WTC11 (cell line): ENCODE data around the gene TUBGCP6. TPM values are rescaled to one million over a fixed set of nuclear protein-coding genes. Genes with fewer than 3 reads are reported as not detected.

Experiments
- ATAC-seq: fragments of 200-7000 bp; cut with Tn5 transposase; 2 replicates; pipeline ENCODE4 v1.10.0; 2021; ENCODE audit warnings: mild to moderate bottlenecking, moderate library complexity
- CTCF ChIA-PET: fragments of 300-600 bp; sonication (Branson Sonifier 250); formaldehyde crosslinking; loops from one replicate; lab custom pipeline; 2021; ENCODE audit warnings: antibody characterized with exemption; lab: Charles Lee
- POLR2A ChIA-PET: fragments of 350-600 bp; sonication (Branson Sonifier 250); formaldehyde crosslinking; loops from one replicate; lab custom pipeline; 2021; ENCODE audit warnings: antibody characterized with exemption; lab: Charles Lee
- DNase-seq: peaks from one replicate; pipeline ENCODE4 v3.0.0; 2021; ENCODE audit warnings: low spot score
- H3K27ac Mint-ChIP-seq: 2 replicates; pipeline ENCODE4 v1.8.0; 2021; ENCODE audit warnings: mixed read lengths
- H3K27me3 Mint-ChIP-seq: 2 replicates; pipeline ENCODE4 v1.8.0; 2021; ENCODE audit warnings: low read depth, mild to moderate bottlenecking, moderate library complexity, mixed read lengths
- H3K36me3 Mint-ChIP-seq: 2 replicates; pipeline ENCODE4 v1.8.0; 2021; ENCODE audit warnings: mixed read lengths
- H3K4me1 Mint-ChIP-seq: 2 replicates; pipeline ENCODE4 v1.8.0; 2022; ENCODE audit warnings: mixed read lengths
- H3K4me3 Mint-ChIP-seq: 2 replicates; pipeline ENCODE4 v1.8.0; 2021; ENCODE audit warnings: mild to moderate bottlenecking, moderate library complexity, mixed read lengths
- H3K9me3 Mint-ChIP-seq: 2 replicates; pipeline ENCODE4 v1.8.0; 2021; ENCODE audit warnings: mixed read lengths
- E2F5 ChIP-seq: sonication (generic); formaldehyde crosslinking; IDR thresholded peaks from 2 replicates; pipeline ENCODE4 v1.8.1; 2022; ENCODE audit warnings: mild to moderate bottlenecking, moderate library complexity, missing genetic modification reagents
- FOXP4 ChIP-seq: sonication (generic); formaldehyde crosslinking; IDR thresholded peaks from 2 replicates; pipeline ENCODE4 v1.8.0; 2022; ENCODE audit warnings: mild to moderate bottlenecking, missing genetic modification reagents
- HMGXB4 ChIP-seq: sonication (generic); formaldehyde crosslinking; IDR thresholded peaks from 2 replicates; pipeline ENCODE4 v1.8.1; 2023; ENCODE audit warnings: mild to moderate bottlenecking, moderate library complexity, missing genetic modification reagents
- SMAD3 ChIP-seq: sonication (generic); formaldehyde crosslinking; IDR thresholded peaks from 2 replicates; pipeline ENCODE4 v1.8.0; 2022; ENCODE audit warnings: missing genetic modification reagents, mild to moderate bottlenecking, borderline replicate concordance
- SP1 ChIP-seq: sonication (generic); formaldehyde crosslinking; conservative IDR thresholded peaks from 2 replicates; pipeline ENCODE4 v1.8.1; 2022; ENCODE audit warnings: missing genetic modification reagents
- ZNF396 ChIP-seq: fragments of 250-450 bp; sonication (Bioruptor Pico); IDR thresholded peaks from 2 replicates; pipeline ENCODE4 v1.8.0; 2021; ENCODE audit warnings: mild to moderate bottlenecking, moderate library complexity, borderline replicate concordance
- total RNA-seq: library from RNA; stranded (reverse); gene quantifications from 3 replicates; pipeline ENCODE4 v1.2.3, GENCODE V29; 2021

Gene TUBGCP6
- total RNA-seq, 1 experiment from 2014 or later: 45.4 TPM

- no peak overlapping the region for H3K27ac Mint-ChIP-seq
- H3K4me1 Mint-ChIP-seq: peaks cover 16% of the 10 kb centered on the region
- DNase-seq: no peak
These were observed 58.6 kb downstream of the TUBGCP6 start for GRCh38 chr22:50186181-50186714.

GRCh38 chr22:50185375-50186087, 59.3 kb downstream of the TUBGCP6 start, which contains the start of gene TRABD:
Gene TRABD, plus strand, starts transcription at chr22:50185913. Its CDS starts 7,148 bp downstream, at chr22:50193061.
- peak; percentile 63 for ATAC-seq
- H3K27ac Mint-ChIP-seq: peak within 1 kb of the TSS; percentile 71; the same call in 1 of the 2 replicates

More at GRCh38 chr22:50186181-50186714, 58.6 kb downstream of the TUBGCP6 start:
- no peaks in the 10 kb centered on the region for H3K9me3 Mint-ChIP-seq
- no peak for ATAC-seq
- H3K36me3 Mint-ChIP-seq: no peaks in the 10 kb centered on the region; the same call in 1 of the 2 replicates
- CTCF ChIA-PET: interaction anchor here (1.1 to 1.6 kb wide), 2 partner anchors 37 to 55 kb away, joined by 4 to 8 read pairs; no protein-coding TSS in a partner anchor
- H3K27me3 Mint-ChIP-seq: no peaks in the 10 kb centered on the region; the same call in 1 of the 2 replicates
- POLR2A ChIA-PET: no interaction called here
- H3K4me3 Mint-ChIP-seq: peak overlapping the region; percentile 93
- TF ChIP-seq FOXP4 (CRISPR knock-in tag): 0 out of 2 replicates have a peak, but pooled peaks have one; percentile 19
- no peak for TF ChIP-seq ZNF396 (CRISPR knock-in tag)
- TF ChIP-seq E2F5 (CRISPR knock-in tag): 0 out of 2 replicates have a peak, but pooled peaks have one; percentile 31
- TF ChIP-seq HMGXB4 (CRISPR knock-in tag): 0 out of 2 replicates have a peak, but pooled peaks have one; percentile 54

More at GRCh38 chr22:50185375-50186087, 59.3 kb downstream of the TUBGCP6 start, which contains the start of gene TRABD:
- H3K27me3 Mint-ChIP-seq: no peaks in the 10 kb centered on the region; the same call in 1 of the 2 replicates
- no peaks in the 10 kb centered on the region for H3K36me3 Mint-ChIP-seq
- peak within 1 kb of the TSS; percentile 93 for H3K4me3 Mint-ChIP-seq
- H3K4me1 Mint-ChIP-seq: peaks cover 14% of the 10 kb centered on the region
- ChIA-PET CTCF (interaction anchor here (1.2 to 1.6 kb wide), 3 partner anchors 21 to 127 kb away, joined by 4 to 5 read pairs (median 5); no protein-coding TSS in a partner anchor), POLR2A (no interaction called here)
- no peaks in the 10 kb centered on the region for H3K9me3 Mint-ChIP-seq
- 0 out of 2 replicates have a peak, but pooled peaks have one; percentile 41 for TF ChIP-seq HMGXB4 (CRISPR knock-in tag)
- no peak for TF ChIP-seq SMAD3 (CRISPR knock-in tag)
- TF ChIP-seq FOXP4 (CRISPR knock-in tag): 0 out of 2 replicates have a peak, but pooled peaks have one; percentile 19
- TF ChIP-seq SP1: peak; percentile 35; the same call in 1 of the 2 replicates
- DNase-seq: peak; percentile 84
